GM23248 (cell line): Measurements from ENCODE around the gene CHST14. TPM values are rescaled to one million over a fixed set of nuclear protein-coding genes. Genes with fewer than 3 reads are reported as not detected.
"Not testable (repeated sequence)": the region's sequence is repeated elsewhere in the genome, so short reads cannot be mapped to it uniquely, and the experiment has no call there.

Source experiments
- DNase-seq: peaks from one replicate; pipeline ENCODE4 v3.0.0-alpha.2; 2015
- H2AFZ ChIP-seq: fragments of 200-600 bp; sonication (generic); 2 replicates; pipeline ENCODE4 v1.6.1; 2016; ENCODE audit warnings: antibody characterized with exemption
- H3F3A ChIP-seq: fragments of 200-600 bp; sonication (generic); 2 replicates; pipeline ENCODE4 v1.6.1; 2016; ENCODE audit warnings: mild to moderate bottlenecking, antibody characterized with exemption, mixed run types; ENCODE audit not compliant: insufficient read depth
- H3K27ac ChIP-seq: fragments of 200-600 bp; sonication (generic); 2 replicates; pipeline ENCODE4 v1.5.1; 2016; ENCODE audit warnings: mild to moderate bottlenecking
- H3K27me3 ChIP-seq: fragments of 200-600 bp; sonication (generic); replicated peaks from 2 replicates; pipeline ENCODE4 v1.6.1; 2016; ENCODE audit warnings: mild to moderate bottlenecking; ENCODE audit not compliant: insufficient read depth
- H3K36me3 ChIP-seq: fragments of 200-600 bp; sonication (generic); 2 replicates; pipeline ENCODE4 v1.6.1; 2016; ENCODE audit warnings: low read depth, mild to moderate bottlenecking
- H3K4me1 ChIP-seq: fragments of 200-600 bp; sonication (generic); 2 replicates; pipeline ENCODE4 v1.6.1; 2016; ENCODE audit warnings: mild to moderate bottlenecking; ENCODE audit not compliant: insufficient read depth
- H3K4me2 ChIP-seq: fragments of 200-600 bp; sonication (generic); one replicate; pipeline ENCODE4 v1.6.1; 2016; ENCODE audit warnings: mild to moderate bottlenecking; ENCODE audit not compliant: unreplicated experiment
- H3K4me3 ChIP-seq: fragments of 200-600 bp; sonication (generic); 2 replicates; pipeline ENCODE4 v1.5.1; 2016; ENCODE audit warnings: mild to moderate bottlenecking
- H3K79me2 ChIP-seq: fragments of 200-600 bp; sonication (generic); 2 replicates; pipeline ENCODE4 v1.6.1; 2016; ENCODE audit warnings: mild to moderate bottlenecking; ENCODE audit not compliant: insufficient read depth
- H3K9ac ChIP-seq: fragments of 200-600 bp; sonication (generic); 2 replicates; pipeline ENCODE4 v1.6.1; 2016; ENCODE audit warnings: mild to moderate bottlenecking
- H3K9me2 ChIP-seq: fragments of 200-600 bp; sonication (generic); 2 replicates; pipeline ENCODE4 v1.6.1; 2016; ENCODE audit warnings: mixed run types, mild to moderate bottlenecking, moderate library complexity; ENCODE audit not compliant: insufficient read depth
- H3K9me3 ChIP-seq: fragments of 200-600 bp; sonication (generic); one replicate; pipeline ENCODE4 v1.6.1; 2017; ENCODE audit warnings: low read depth
- H4K20me1 ChIP-seq: fragments of 200-600 bp; sonication (generic); 2 replicates; pipeline ENCODE4 v1.6.0; 2016; ENCODE audit not compliant: insufficient read depth
- EZH2 ChIP-seq: fragments of 200-600 bp; sonication (generic); IDR thresholded peaks from 2 replicates; pipeline ENCODE4 v1.6.1; 2018; ENCODE audit warnings: antibody characterized with exemption, mild to moderate bottlenecking; ENCODE audit not compliant: insufficient read depth, poor library complexity, severe bottlenecking
- EZH2phosphoT487 ChIP-seq: fragments of 200-600 bp; sonication (generic); IDR thresholded peaks from 2 replicates; pipeline ENCODE4 v1.6.1; 2018; ENCODE audit warnings: antibody characterized with exemption, moderate library complexity, mild to moderate bottlenecking, low read depth; ENCODE audit not compliant: insufficient read depth
- WGBS, 2 experiments: methylation state at CpG; one replicate each; pipeline ENCODE4 v1.1.6; 2015 to 2017; ENCODE audit warnings: low lambda C conversion rate in 2 of 2, low coverage in 1 of 2; ENCODE audit errors: missing lambda C conversion rate in 2 of 2; 5-methylcytosine and 5-hydroxymethylcytosine counted together
- in situ Hi-C: fragments of 300-500 bp; cut with MboI; formaldehyde crosslinking; loops from 2 replicates; pipeline ENCODE4 v1.15.0; 2020
- polyA plus RNA-seq: library from polyadenylated mRNA; unstranded; fragments of >200 nt; fragmentation: Nextera tagmentation; extraction: Ambion mirVana; gene quantifications from 2 replicates; pipeline ENCODE4 v1.2.1, GENCODE V29; 2016
- total RNA-seq: library from RNA; depleted of rRNA; stranded (reverse); fragments of >200 nt; shearing (Covaris generic); gene quantifications from 2 replicates; pipeline ENCODE4 v1.2.3, GENCODE V29; 2014

CHST14 gene
- total and polyA plus RNA-seq, 2 experiments from 2014 or later: 18.7 to 26.6 TPM

- in situ Hi-C loops: no loop called here
- Histone ChIP-seq H3K36me3 (no peaks in the 10 kb centered on the region), H3K4me2 (peak overlapping the region; percentile 18), H2AFZ (no peak overlapping the region), H3K9ac (no peak overlapping the region), H3K79me2 (peaks cover 90% of the 10 kb centered on the region), H3K27ac (no peak overlapping the region), H3K27me3 (no peaks in the 10 kb centered on the region), H3K4me3 (no peak overlapping the region), H3F3A (peaks cover 18% of the 10 kb centered on the region; the same call in 1 of the 2 replicates), H3K9me3 (no peaks in the 10 kb centered on the region), H4K20me1 (peaks cover 15% of the 10 kb centered on the region; the same call in 1 of the 2 replicates), H3K4me1 (peaks cover 16% of the 10 kb centered on the region), H3K9me2 (no peaks in the 10 kb centered on the region)
- DNase-seq: peak; percentile 39
- TF ChIP-seq EZH2: no peak
- no peak for TF ChIP-seq EZH2phosphoT487
These were observed 21.5 kb upstream of the CHST14 start for GRCh38 chr15:40449275-40449674.

DNA sequence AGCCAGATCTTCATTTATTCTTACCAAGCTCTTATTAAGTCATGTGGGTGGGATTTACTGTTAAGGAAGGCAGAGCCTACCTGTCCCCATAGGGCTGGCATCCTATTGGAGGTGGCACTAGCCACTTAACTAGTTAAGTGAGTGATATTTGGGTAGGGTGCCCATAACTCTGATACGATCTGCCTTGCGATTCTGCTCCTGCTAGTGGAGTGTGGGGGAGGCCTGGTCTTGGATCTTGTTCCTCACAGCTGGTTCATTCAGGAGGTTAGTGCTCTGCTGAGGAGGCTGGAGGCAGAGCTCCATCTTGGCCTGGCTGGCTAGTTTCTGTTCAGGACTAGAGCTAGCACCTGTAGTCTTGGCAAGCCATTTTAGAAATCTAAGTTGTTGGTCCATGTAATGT lies 20.7 kb upstream of the CHST14 start:
- Histone ChIP-seq H3K9me2 (no peaks in the 10 kb centered on the region), H3K4me2 (no peak overlapping the region), H3K9ac (no peak overlapping the region), H3F3A (0 out of 2 replicates have a peak, but pooled peaks cover 14% of the 10 kb centered on the region), H3K4me1 (peaks cover 21% of the 10 kb centered on the region), H3K36me3 (no peaks in the 10 kb centered on the region), H3K27me3 (no peaks in the 10 kb centered on the region), H3K4me3 (no peak overlapping the region), H3K9me3 (no peaks in the 10 kb centered on the region), H3K27ac (no peak overlapping the region), H3K79me2 (peaks cover 91% of the 10 kb centered on the region), H2AFZ (no peak overlapping the region), H4K20me1 (peaks cover 15% of the 10 kb centered on the region)
- no peak for TF ChIP-seq EZH2
- TF ChIP-seq EZH2phosphoT487: no peak
- in situ Hi-C loops: no loop called here
- DNase-seq: no peak
- 92 to 100% methylated on average over 2 of the region's 2 CpGs for WGBS, 2 experiments

DNA sequence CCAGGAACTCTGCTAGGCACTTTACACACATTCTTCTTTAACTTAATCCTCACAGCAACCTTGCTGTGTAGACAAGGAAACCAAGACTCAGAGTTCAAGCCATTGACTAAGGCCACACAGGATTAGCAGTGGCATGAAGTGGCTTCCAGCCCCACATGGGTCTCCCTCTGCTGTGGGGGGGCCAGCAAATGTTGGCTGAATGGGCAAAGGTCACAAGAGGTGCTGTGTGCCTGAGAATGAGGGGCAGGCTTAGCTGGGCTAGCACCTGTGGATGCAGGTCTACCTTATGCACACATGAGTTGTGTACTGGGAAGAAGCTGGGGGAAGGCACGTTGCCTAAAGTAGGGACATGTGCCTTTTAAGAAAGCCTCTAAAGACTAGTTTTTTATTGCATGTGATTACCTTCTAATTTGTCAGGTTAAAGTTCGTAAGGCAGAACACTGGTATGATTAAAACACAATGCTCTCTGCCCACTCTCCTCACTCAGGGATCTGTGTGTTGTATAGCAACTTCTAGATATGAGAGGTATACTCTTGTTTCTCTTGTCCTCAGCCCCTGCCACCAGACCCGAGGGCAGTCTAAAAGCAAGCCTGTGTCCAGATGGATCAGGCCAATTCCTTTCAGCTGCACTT lies 19.1 kb upstream of the CHST14 start:
- no peaks in the 10 kb centered on the region for H3K27me3 ChIP-seq
- 81 to 86% methylated on average over 3 of the region's 3 CpGs for WGBS, 2 experiments
- 0 out of 2 replicates have a peak, but pooled peaks cover 3% of the 10 kb centered on the region for H3F3A ChIP-seq
- in situ Hi-C loops: no loop called here
- H4K20me1 ChIP-seq: peaks cover 15% of the 10 kb centered on the region
- no peak for TF ChIP-seq EZH2phosphoT487
- no peak for TF ChIP-seq EZH2
- no peak overlapping the region for H3K27ac ChIP-seq
- no peak overlapping the region for H2AFZ ChIP-seq
- no peaks in the 10 kb centered on the region for H3K9me2 ChIP-seq
- no peaks in the 10 kb centered on the region for H3K36me3 ChIP-seq
- H3K9ac ChIP-seq: no peak overlapping the region
- H3K9me3 ChIP-seq: no peaks in the 10 kb centered on the region
- DNase-seq: no peak
- H3K4me2 ChIP-seq: no peak overlapping the region
- no peak overlapping the region for H3K4me3 ChIP-seq
- peaks cover 22% of the 10 kb centered on the region for H3K4me1 ChIP-seq
- peaks cover 96% of the 10 kb centered on the region for H3K79me2 ChIP-seq

DNA sequence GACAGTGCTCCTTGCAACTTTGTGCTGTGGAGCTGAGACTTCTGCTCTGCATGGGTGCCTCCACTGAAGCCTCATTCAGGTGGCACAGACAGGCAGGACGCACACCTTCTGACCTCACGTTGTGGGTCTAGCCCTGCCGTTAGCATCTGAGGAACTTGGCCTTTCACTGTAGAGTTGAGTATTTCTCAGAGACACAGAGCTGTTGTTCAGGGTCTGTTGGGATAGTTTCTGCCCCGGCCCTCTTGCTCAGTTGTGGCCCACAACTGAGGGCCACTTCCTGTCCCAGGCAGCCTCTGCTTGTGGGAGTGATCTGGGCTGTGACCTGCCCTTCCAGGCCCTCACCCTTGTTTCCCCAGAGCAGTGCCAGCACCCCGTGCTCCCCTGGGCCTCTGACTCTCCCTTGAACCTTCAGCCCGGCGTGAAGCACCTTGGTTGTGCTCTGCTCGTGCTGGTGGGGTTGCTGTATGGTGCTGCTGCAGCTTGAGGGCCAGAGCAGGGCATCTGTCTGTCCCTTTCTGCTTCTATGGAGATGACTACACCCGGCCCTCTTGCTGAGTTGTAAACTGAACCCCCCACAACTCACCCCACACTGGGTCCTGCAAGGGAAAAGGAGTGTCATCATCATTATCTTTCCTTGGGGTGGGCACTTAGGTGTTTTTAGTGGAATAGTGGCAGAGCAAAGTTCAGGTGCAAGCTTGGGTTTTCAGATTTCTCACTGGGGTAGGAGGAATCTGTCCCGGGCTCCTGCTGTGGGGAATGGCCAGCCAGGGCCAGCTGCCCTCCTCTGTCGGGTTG lies 18.3 kb upstream of the CHST14 start:
- Histone ChIP-seq H3K9me3 (no peaks in the 10 kb centered on the region), H3K9me2 (no peaks in the 10 kb centered on the region), H3K9ac (no peak overlapping the region), H3K4me2 (no peak overlapping the region), H2AFZ (no peak overlapping the region), H3K36me3 (no peaks in the 10 kb centered on the region), H3K79me2 (peaks cover 96% of the 10 kb centered on the region), H3K27ac (no peak overlapping the region), H3K27me3 (no peaks in the 10 kb centered on the region), H3F3A (0 out of 2 replicates have a peak, but pooled peaks cover 3% of the 10 kb centered on the region), H3K4me1 (peaks cover 22% of the 10 kb centered on the region), H3K4me3 (no peak overlapping the region), H4K20me1 (peaks cover 15% of the 10 kb centered on the region)
- TF ChIP-seq EZH2phosphoT487: no peak
- DNase-seq: no peak
- in situ Hi-C loops: no loop called here
- WGBS, 2 experiments: 74 to 78% methylated on average over 11 of the region's 11 CpGs

GRCh38 chr15:40453941-40454340 lies 16.8 kb upstream of the CHST14 start:
- H3F3A ChIP-seq, H3K27ac ChIP-seq, H3K9me2 ChIP-seq, H3K4me3 ChIP-seq, in situ Hi-C loops, H3K36me3 ChIP-seq, DNase-seq, H2AFZ ChIP-seq, H3K9me3 ChIP-seq, H3K9ac ChIP-seq, H3K4me2 ChIP-seq, H3K27me3 ChIP-seq: not testable (repeated sequence)
- peaks cover 22% of the 10 kb centered on the region for H3K4me1 ChIP-seq
- peaks cover 15% of the 10 kb centered on the region for H4K20me1 ChIP-seq
- 88 to 92% methylated on average over 3 of the region's 3 CpGs for WGBS, 2 experiments
- peaks cover 92% of the 10 kb centered on the region for H3K79me2 ChIP-seq
